Subcutaneous adipose tissue (tissue), 4 donors: ENCODE results near the gene NECTIN4. TPM values are rescaled to one million over a fixed set of nuclear protein-coding genes. Genes with fewer than 3 reads are reported as not detected.

Source experiments
- total RNA-seq, 4 donors: library from RNA; depleted of rRNA; stranded (reverse); fragments of >200 nt; gene quantifications; one replicate each; pipeline ENCODE4 v1.1.0, GENCODE V29; 2016
- TF ChIP-seq, protein P1 (sequence below): fragments of 450-650 bp; IDR thresholded peaks from one replicate; pipeline ENCODE4 v1.5.1; 2016; ENCODE audit warnings: low read depth, mild to moderate bottlenecking, control low read depth, antibody characterized with exemption, moderate library complexity

The NECTIN4 gene
- total RNA-seq, 4 donors from 2014 or later, result 0.22 to 2.4 TPM; not detected in 2

- TF ChIP-seq, protein P1, sequence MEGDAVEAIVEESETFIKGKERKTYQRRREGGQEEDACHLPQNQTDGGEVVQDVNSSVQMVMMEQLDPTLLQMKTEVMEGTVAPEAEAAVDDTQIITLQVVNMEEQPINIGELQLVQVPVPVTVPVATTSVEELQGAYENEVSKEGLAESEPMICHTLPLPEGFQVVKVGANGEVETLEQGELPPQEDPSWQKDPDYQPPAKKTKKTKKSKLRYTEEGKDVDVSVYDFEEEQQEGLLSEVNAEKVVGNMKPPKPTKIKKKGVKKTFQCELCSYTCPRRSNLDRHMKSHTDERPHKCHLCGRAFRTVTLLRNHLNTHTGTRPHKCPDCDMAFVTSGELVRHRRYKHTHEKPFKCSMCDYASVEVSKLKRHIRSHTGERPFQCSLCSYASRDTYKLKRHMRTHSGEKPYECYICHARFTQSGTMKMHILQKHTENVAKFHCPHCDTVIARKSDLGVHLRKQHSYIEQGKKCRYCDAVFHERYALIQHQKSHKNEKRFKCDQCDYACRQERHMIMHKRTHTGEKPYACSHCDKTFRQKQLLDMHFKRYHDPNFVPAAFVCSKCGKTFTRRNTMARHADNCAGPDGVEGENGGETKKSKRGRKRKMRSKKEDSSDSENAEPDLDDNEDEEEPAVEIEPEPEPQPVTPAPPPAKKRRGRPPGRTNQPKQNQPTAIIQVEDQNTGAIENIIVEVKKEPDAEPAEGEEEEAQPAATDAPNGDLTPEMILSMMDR, result no peak
Observed at GRCh38 chr1:161048949-161049722, 40.2 kb downstream of the NECTIN4 start.

GRCh38 chr1:161047436-161048420 lies 41.6 kb downstream of the NECTIN4 start:
- TF ChIP-seq, protein P1, result no peak

DNA sequence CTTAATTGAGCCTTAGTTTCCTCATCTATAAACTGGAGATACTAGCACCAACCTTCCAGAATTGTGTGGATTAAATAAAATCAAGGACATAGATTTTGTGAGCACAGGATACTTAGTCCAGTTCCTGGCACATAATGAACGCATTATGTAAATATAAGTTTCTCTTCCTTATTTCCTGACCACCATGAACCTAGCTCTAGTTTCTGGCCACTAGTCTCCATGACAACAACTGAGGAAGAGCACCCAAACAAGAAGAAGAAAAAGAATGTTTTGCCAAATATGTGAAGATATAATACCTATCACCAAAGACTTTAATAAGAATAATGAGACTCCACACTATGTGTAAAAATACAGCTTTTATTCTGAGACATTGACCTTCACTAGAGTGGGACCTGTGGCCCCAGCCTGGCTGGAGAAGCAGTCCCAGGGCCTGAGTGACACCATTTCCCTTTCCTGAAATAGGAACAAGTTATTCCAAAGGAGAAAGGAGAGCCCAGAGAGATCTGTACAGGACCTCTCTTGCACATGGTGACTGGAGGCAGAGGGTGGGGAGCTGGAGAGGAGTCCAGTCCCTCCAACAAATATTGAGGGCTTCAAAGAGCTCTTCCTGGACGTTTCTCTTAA lies 42.6 kb downstream of the NECTIN4 start:
- TF ChIP-seq, protein P1, result no peak

- TF ChIP-seq, protein P1, result no peak
Observed at GRCh38 chr1:161045736-161046604, 43.4 kb downstream of the NECTIN4 start, which contains the start of gene USF1. Gene USF1, minus strand, starts transcription at chr1:161045977. Its CDS starts 2,702 bp downstream, at chr1:161043275.

GRCh38 chr1:161044908-161045735 lies 44.2 kb downstream of the NECTIN4 start:
- TF ChIP-seq, protein P1, result no peak

GRCh38 chr1:161044535-161044907 lies 44.8 kb downstream of the NECTIN4 start:
- TF ChIP-seq, protein P1, result no peak
